ENCODE measurements around the gene FUBP1. TPM values are rescaled to one million over a fixed set of nuclear protein-coding genes. Genes with fewer than 3 reads are reported as not detected.

The FUBP1 gene
- total RNA-seq, 4 donors from 2014 or later, result 99.0 to 136 (median 121) TPM

- no peak for DNase-seq (ENCODE audit: low spot score in 2 of 2)
- no peak overlapping the region for H3K27ac ChIP-seq
- H3K27me3 ChIP-seq, result no peaks in the 10 kb centered on the region
- H3K4me1 ChIP-seq, result peaks cover 0 to 18% (median 4%) of the 10 kb centered on the region in 4 donors
- no peak overlapping the region for H3K4me3 ChIP-seq
- H3K36me3 ChIP-seq, result peaks cover 0 to 66% (median 13%) of the 10 kb centered on the region in 3 donors
- no peak for TF ChIP-seq EP300 (IDR thresholded peaks at IDR 0.05)
- no peak for TF ChIP-seq CTCF (IDR thresholded peaks at IDR 0.05)
- TF ChIP-seq POLR2A (IDR thresholded peaks at IDR 0.05), result no peak
- no peaks in the 10 kb centered on the region for H3K9me3 ChIP-seq
Measured at GRCh38 chr1:77950873-77951272, 28.0 kb downstream of the FUBP1 start.

- WGBS, 2 donors, result 29 to 34% methylated on average over 2 of the region's 2 CpGs
- no peaks in the 10 kb centered on the region for H3K9me3 ChIP-seq
- H3K4me1 ChIP-seq, result peaks cover 0 to 18% (median 4%) of the 10 kb centered on the region in 4 donors
- no peaks in the 10 kb centered on the region for H3K27me3 ChIP-seq
- TF ChIP-seq CTCF (IDR thresholded peaks at IDR 0.05) (no peak), POLR2A (IDR thresholded peaks at IDR 0.05) (no peak), EP300 (IDR thresholded peaks at IDR 0.05) (no peak)
- H3K4me3 ChIP-seq, result no peak overlapping the region
- no peak for DNase-seq (ENCODE audit: low spot score in 2 of 2)
- peak overlapping the region in 1 of 4 donors; percentile 8 for H3K27ac ChIP-seq
- H3K36me3 ChIP-seq, result peaks cover 0 to 66% (median 7%) of the 10 kb centered on the region in 3 donors
Measured at GRCh38 chr1:77948841-77949424, 29.9 kb downstream of the FUBP1 start.

- no peaks in the 10 kb centered on the region for H3K9me3 ChIP-seq
- no peak overlapping the region for H3K27ac ChIP-seq
- H3K4me1 ChIP-seq, result peaks cover 0 to 14% (median 4%) of the 10 kb centered on the region in 4 donors
- no peaks in the 10 kb centered on the region for H3K27me3 ChIP-seq
- H3K36me3 ChIP-seq, result peaks cover 0 to 62% (median 0%) of the 10 kb centered on the region in 3 donors
- TF ChIP-seq EP300 (IDR thresholded peaks at IDR 0.05), result no peak
- no peak for TF ChIP-seq POLR2A (IDR thresholded peaks at IDR 0.05)
- no peak for TF ChIP-seq CTCF (IDR thresholded peaks at IDR 0.05)
- no peak overlapping the region for H3K4me3 ChIP-seq
- WGBS, 2 donors, result 95 to 96% methylated on average over 2 of the region's 2 CpGs
- DNase-seq (ENCODE audit: low spot score in 2 of 2), result no peak
Measured at GRCh38 chr1:77945345-77945744, 33.5 kb downstream of the FUBP1 start.

GRCh38 chr1:77942400-77943140 lies 36.3 kb downstream of the FUBP1 start:
- TF ChIP-seq CTCF (IDR thresholded peaks at IDR 0.05), result no peak
- TF ChIP-seq EP300 (IDR thresholded peaks at IDR 0.05), result no peak
- no peak for TF ChIP-seq POLR2A (IDR thresholded peaks at IDR 0.05)
- Histone ChIP-seq H3K4me3 (no peak overlapping the region), H3K36me3 (peaks cover 0 to 66% (median 0%) of the 10 kb centered on the region in 3 donors), H3K4me1 (no peaks in the 10 kb centered on the region), H3K9me3 (peaks cover 0 to 11% (median 0%) of the 10 kb centered on the region in 4 donors), H3K27ac (no peak overlapping the region), H3K27me3 (no peaks in the 10 kb centered on the region)
- no peak for DNase-seq (ENCODE audit: low spot score in 2 of 2)
- 97 to 98% methylated on average over 4 of the region's 4 CpGs for WGBS, 2 donors

- TF ChIP-seq POLR2A (IDR thresholded peaks at IDR 0.05) (no peak), CTCF (IDR thresholded peaks at IDR 0.05) (no peak), EP300 (IDR thresholded peaks at IDR 0.05) (no peak)
- H3K27ac ChIP-seq, result no peak overlapping the region
- H3K9me3 ChIP-seq, result peaks cover 0 to 11% (median 0%) of the 10 kb centered on the region in 4 donors
- no peak for DNase-seq (ENCODE audit: low spot score in 2 of 2)
- peaks cover 0 to 62% (median 0%) of the 10 kb centered on the region in 3 donors for H3K36me3 ChIP-seq
- 95% methylated on average over 4 of the region's 4 CpGs for WGBS, 2 donors
- no peak overlapping the region for H3K4me3 ChIP-seq
- no peaks in the 10 kb centered on the region for H3K4me1 ChIP-seq
- no peaks in the 10 kb centered on the region for H3K27me3 ChIP-seq
Measured at GRCh38 chr1:77940921-77941570, 37.8 kb downstream of the FUBP1 start.
